Kidney (tissue), 14 donors: Measurements from ENCODE around the gene ANKLE1. TPM values are rescaled to one million over a fixed set of nuclear protein-coding genes. Genes with fewer than 3 reads are reported as not detected.
A peak's percentile ranks its signal among the peaks of the same experiment; 100 is the strongest.
"Not testable (repeated sequence)": the region's sequence is repeated elsewhere in the genome, so short reads cannot be mapped to it uniquely, and the experiment has no call there.

Experiments used
- DNase-seq, 5 donors: peaks; one replicate each; pipeline ENCODE4 v3.0.0-alpha.2; 2013 to 2020
- FAIRE-seq: peaks from 2 replicates; lab custom pipeline; 2012; peaks lifted over from hg19 to GRCh38; lab: Jason Lieb, UNC
- H3K27ac ChIP-seq, 2 donors: one replicate each; pipeline ENCODE4 v1.7.0; 2013; ENCODE audit warnings: low read depth in 2 of 2, low read length in 2 of 2, inconsistent platforms in 1 of 2
- H3K27me3 ChIP-seq: one replicate; pipeline ENCODE4 v1.7.1; 2013; ENCODE audit warnings: low read length, inconsistent platforms; ENCODE audit not compliant: control insufficient read depth, insufficient read depth
- H3K36me3 ChIP-seq, 3 donors: one replicate each; pipeline versions ENCODE4 v1.7.0 to v1.7.1; 2013; ENCODE audit warnings: low read length in 3 of 3, control low read depth in 1 of 3, inconsistent platforms in 1 of 3; ENCODE audit not compliant: insufficient read depth in 3 of 3, control insufficient read depth in 2 of 3
- H3K4me1 ChIP-seq, 3 donors: one replicate each; pipeline versions ENCODE4 v1.7.0 to v1.7.1; 2013; ENCODE audit warnings: low read length in 3 of 3, inconsistent platforms in 1 of 3, low read depth in 1 of 3; ENCODE audit not compliant: control insufficient read depth in 2 of 3, insufficient read depth in 2 of 3
- H3K4me3 ChIP-seq, 3 donors: one replicate each; pipeline versions ENCODE4 v1.7.0 to v1.8.1; 2013; ENCODE audit warnings: low read length in 3 of 3, control low read depth in 1 of 3, inconsistent platforms in 1 of 3
- H3K9ac ChIP-seq, 3 donors: one replicate each; pipeline versions ENCODE4 v1.7.0 to v1.7.1; 2013; ENCODE audit warnings: low read length in 3 of 3, control low read depth in 1 of 3, inconsistent platforms in 1 of 3
- H3K9me3 ChIP-seq, 3 donors: one replicate each; pipeline versions ENCODE4 v1.7.0 to v1.7.1; 2013; ENCODE audit warnings: low read length in 3 of 3, control low read depth in 1 of 3, inconsistent platforms in 1 of 3; ENCODE audit not compliant: control insufficient read depth in 2 of 3, insufficient read depth in 1 of 3
- CTCF ChIP-seq: IDR thresholded peaks from 3 replicates; pipeline ENCODE4 v1.5.1; 2012; ENCODE audit warnings: mild to moderate bottlenecking, moderate library complexity, borderline replicate concordance; ENCODE audit not compliant: insufficient read depth; ENCODE audit errors: extremely low read depth
- intact Hi-C: fragments of 100-400 bp; cut with DNase I; formaldehyde crosslinking; loops from one replicate; pipeline ENCODE4 v1.11.1; 2022
- polyA plus RNA-seq: library from polyadenylated mRNA; stranded (reverse); fragments of 350-450 nt; fragmentation: Illumina TruSeq; extraction: RNeasy Lipid Tissue Mini Kit (QIAGEN cat#74804); gene quantifications from one replicate; pipeline ENCODE4 v1.2.3, GENCODE V29; 2014; ENCODE audit warnings: low read depth, low replicate concordance; ENCODE audit not compliant: insufficient read depth
- total RNA-seq: library from RNA; stranded (reverse); fragmentation: NEBNext Ultra II Directional; extraction: Animal tissue kit (Norgen Biotek cat#: 25700); gene quantifications from one replicate; pipeline ENCODE4 v1.2.1, GENCODE V29; 2021
- donor health status: control.
- donor health status: control.
- donor health status: control.
- donor health status: control.
- donor health status: control.
- donor health status: DM: yes; HTN: yes; CAD: no.
- donor health status: Normal renal cell carcinoma (clear cell type).

ANKLE1 gene
- total and polyA plus RNA-seq, 2 donors from 2014 or later: 0.54 TPM; not detected in 1

- Histone ChIP-seq H3K27me3 (no peaks in the 10 kb centered on the region), H3K36me3 (no peaks in the 10 kb centered on the region), H3K9ac (no peak overlapping the region), H3K4me1 (no peaks in the 10 kb centered on the region), H3K27ac (no peak overlapping the region), H3K9me3 (no peaks in the 10 kb centered on the region), H3K4me3 (no peak overlapping the region)
- no peak for TF ChIP-seq CTCF
- intact Hi-C loops: no loop called here
- FAIRE-seq: no peak
- DNase-seq: peak in 1 of 5 donors; percentile 72
Measured at GRCh38 chr19:17294051-17294891, 12.6 kb downstream of the ANKLE1 start.

DNA sequence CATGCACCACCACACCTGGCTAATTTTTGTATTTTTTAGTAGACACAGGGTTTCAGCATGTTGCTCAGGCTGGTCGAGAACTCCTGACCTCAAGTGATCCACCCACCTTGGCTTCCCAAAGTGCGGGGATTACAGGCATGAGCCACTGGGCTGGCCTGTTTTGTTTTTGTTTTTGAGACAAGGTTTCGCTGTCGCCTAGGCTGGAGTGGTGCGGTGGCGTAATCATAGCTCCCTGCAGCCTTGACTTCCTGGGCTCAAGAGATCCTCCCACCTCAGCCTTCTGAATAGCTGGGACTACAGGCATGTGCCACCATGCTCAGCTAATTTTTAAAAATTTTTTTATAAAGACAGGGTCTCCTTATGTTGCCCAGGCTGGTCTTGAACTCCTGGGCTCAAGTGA is 13.8 kb downstream of the ANKLE1 start:
- H3K9ac ChIP-seq, H3K4me1 ChIP-seq, intact Hi-C loops, DNase-seq, H3K27me3 ChIP-seq, H3K36me3 ChIP-seq, H3K4me3 ChIP-seq, H3K9me3 ChIP-seq, H3K27ac ChIP-seq, FAIRE-seq: not testable (repeated sequence)

GRCh38 chr19:17296273-17296672 is 14.6 kb downstream of the ANKLE1 start:
- DNase-seq (no peak), FAIRE-seq (no peak)
- intact Hi-C loops: no loop called here
- Histone ChIP-seq H3K4me1 (no peaks in the 10 kb centered on the region), H3K4me3 (no peak overlapping the region), H3K36me3 (no peaks in the 10 kb centered on the region), H3K27ac (no peak overlapping the region), H3K9ac (no peak overlapping the region), H3K27me3 (no peaks in the 10 kb centered on the region), H3K9me3 (no peaks in the 10 kb centered on the region)
- TF ChIP-seq CTCF: no peak

- no peak overlapping the region for H3K27ac ChIP-seq
- H3K9me3 ChIP-seq: no peaks in the 10 kb centered on the region
- DNase-seq: no peak
- no peaks in the 10 kb centered on the region for H3K4me1 ChIP-seq
- TF ChIP-seq CTCF: no peak
- H3K27me3 ChIP-seq: no peaks in the 10 kb centered on the region
- no peak overlapping the region for H3K9ac ChIP-seq
- no peak overlapping the region for H3K4me3 ChIP-seq
- no peak for FAIRE-seq
- no peaks in the 10 kb centered on the region for H3K36me3 ChIP-seq
- intact Hi-C loops: no loop called here
Measured at GRCh38 chr19:17296976-17297375, 15.3 kb downstream of the ANKLE1 start.
